Caki2 (cell line): ENCODE data around the gene KCNMB3. TPM values are rescaled to one million over a fixed set of nuclear protein-coding genes. Genes with fewer than 3 reads are reported as not detected.
"Not testable (repeated sequence)": the region's sequence is repeated elsewhere in the genome, so short reads cannot be mapped to it uniquely, and the experiment has no call there.

Experiments used
- DNase-seq: peaks from one replicate; pipeline ENCODE4 v3.0.0-alpha.2; 2015; ENCODE audit warnings: low read depth
- in situ Hi-C: cut with HindIII; loops from 2 replicates; pipeline ENCODE4 v1.10.0; 2016; ENCODE audit warnings: low sequenced_read_pairs, low pct_unique_long_range_greater_than_20kb, mixed read lengths
- total RNA-seq: library from RNA; depleted of rRNA; stranded (reverse); fragments of >200 nt; shearing (Covaris generic); gene quantifications from 2 replicates; pipeline ENCODE4 v1.2.3, GENCODE V29; 2014; ENCODE audit warnings: low replicate concordance

The KCNMB3 gene
- total RNA-seq, 1 experiment from 2014 or later: 2.3 TPM

DNA sequence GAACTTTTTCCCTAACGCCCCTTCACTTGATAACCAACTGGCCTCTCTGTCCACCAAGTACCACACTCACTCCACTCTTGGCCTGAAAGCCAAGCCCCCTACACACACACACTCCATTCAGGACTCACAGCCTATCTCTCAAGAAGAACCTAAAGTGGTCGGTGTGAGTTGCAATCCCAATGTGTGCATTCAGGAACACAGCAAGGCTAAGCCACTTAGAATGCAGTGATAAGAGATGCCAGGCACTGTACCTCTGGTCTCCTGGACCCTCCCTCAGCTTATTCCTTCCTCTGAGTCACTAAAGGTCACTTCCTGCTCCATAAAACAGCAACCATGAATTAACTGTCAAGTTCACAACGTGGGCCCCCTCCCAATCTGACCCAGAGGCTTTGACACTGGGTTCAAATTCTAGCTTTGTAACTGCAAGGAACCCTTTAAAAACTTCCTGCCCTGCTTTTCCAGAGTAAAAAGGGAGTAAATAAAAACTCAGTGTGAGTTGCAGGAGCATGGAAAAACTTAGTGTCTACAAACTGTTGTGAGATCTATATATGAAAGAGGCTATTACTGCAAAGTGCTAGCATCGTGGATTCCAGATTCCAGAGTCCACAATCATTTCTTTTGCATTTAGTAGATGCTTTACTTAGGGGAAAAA lies 17.6 kb upstream of the KCNMB3 start:
- in situ Hi-C loops: no loop called here
- DNase-seq: no peak

DNA sequence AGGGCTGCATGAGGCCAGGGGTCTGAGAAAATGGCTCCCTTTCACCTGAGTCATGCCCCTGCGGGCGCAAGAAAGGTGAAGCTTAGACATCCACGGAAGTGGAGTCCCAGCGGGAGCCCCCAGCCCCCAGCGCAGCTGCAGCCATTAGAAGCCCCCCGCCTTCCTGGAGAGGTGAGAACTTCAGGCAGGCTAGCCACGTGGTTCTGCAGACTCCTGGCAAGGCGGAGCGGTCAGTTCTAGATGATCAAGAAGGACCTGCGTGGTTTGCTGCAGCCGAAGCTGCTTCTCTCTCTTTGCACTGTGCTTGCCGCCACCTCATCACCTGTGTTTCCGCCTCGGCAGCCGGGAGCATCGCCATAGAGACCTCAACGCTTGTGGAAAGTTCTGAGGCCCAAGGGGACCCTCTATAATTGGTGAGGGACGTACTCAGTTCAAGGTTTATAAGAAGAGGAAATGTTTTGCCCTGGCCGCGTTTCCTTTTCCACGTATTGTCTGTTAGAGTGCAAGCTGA lies 15.8 kb upstream of the KCNMB3 start:
- no peak for DNase-seq
- in situ Hi-C loops: no loop called here

DNA sequence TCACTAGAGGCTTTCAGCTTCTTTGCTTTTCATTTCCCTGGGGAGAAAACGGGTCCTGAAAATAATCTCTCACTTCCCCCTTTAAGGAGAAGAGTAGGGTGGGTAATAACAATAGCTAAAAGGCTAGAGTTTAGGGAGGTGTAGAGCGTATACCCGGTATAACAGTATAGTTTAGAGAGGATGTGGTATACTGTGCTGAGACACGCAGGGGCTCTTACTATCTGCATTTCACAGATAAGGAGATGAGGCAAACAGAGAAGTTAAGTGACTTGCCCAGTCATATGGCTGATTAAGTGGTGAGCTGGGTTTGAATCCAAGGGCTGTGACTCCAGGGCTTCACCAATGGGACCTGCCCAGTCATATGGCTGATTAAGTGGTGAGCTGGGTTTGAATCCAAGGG lies 15.0 kb upstream of the KCNMB3 start:
- no peak for DNase-seq
- in situ Hi-C loops: no loop called here

DNA sequence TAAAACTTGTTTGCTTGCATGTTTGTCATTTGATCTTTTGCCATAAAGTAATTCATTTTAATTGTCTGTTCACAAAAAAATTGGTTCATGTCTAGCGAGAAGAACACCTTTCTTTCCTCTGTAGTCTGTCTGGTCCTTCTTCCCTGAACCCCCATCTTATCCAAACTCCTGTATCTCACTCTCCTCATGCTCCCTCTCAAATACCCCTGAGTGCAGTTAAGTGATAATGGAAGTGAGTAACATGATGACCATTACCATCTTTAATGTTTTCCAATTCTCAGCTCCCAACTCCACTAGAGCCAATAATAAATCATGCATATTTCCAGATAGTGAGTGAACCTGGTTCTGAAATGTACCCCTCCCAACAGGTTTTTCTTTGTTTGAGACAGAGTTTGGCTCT lies 14.2 kb upstream of the KCNMB3 start:
- in situ Hi-C loops: no loop called here
- no peak for DNase-seq

DNA sequence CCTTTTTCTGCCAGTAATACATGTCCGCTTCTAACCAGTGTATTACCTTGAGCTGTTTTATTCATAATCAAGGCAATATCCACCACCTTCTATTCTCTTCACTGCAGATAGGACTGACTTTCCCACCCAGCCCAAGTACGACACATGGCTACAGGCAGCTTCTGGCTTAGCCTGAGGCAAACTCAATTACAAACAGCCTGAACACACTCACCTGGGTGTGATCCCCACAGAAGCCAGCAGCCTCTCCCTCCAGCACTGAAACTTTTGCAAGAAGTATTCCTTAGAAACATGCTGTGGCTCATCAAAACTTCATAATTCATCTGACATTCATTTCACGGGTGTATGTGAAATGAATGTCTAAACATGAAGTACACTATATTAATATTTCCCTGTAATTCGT lies 13.5 kb upstream of the KCNMB3 start:
- DNase-seq: no peak
- in situ Hi-C loops: no loop called here

DNA sequence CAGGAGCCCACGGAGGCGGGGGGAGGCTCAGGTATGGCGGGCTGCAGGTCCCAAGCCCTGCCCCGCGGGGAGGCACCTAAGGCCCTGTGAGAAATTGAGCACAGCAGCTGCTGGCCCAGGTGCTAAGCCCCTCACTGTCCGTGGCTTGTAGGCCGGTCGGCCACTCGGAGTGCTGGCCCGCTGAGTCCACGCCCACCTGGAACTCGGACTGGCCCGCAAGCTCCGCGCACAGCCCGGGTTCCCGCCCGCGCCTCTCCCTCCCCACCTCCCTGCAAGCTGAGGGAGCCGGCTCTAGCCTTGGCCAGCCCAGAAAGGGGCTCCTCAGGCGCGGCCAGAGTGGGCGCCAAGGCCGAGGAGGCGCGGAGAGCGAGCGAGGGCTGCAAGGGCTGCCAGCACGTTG lies 12.2 kb upstream of the KCNMB3 start:
- in situ Hi-C loops: no loop called here
- no peak for DNase-seq

DNA sequence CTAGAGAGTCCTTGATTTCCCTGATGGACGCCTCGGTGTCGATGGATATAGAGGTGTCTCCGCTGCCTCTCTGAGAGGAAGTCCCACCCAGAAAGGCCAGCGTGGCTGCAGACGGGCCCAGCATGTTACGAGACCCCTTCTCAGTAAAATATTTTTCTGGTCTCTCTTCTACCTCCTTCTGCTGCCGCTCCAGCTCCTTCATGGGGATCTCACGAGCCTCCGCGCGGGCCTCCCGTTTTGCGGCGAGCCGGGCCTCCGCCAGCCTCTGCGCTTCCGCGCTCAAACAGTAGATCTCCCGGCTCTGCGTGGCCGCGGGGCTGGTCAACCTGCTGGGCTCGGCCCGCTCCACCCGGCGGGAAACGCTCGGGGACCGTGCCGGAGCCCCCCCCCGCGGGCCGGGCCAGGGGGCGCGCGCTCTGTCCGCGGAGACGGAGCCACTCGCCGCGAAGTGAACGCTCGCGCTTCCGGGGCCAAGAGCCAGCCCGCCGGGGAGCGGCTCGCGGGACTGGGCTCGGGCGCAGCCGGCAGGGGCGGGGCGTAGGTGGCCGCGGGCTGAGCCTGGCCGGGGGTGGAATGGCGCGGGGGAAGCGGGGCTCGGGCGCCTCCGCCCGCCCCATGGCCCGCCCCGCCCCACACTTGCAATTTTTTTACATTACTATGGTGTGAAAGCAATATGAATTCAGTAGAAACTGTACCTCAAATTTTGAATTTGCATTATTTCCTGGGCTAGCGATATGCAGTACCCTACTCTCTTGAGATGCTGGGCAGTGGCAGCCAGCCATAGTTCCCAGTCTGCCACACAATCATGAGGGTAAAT lies 10.2 kb upstream of the KCNMB3 start:
- in situ Hi-C loops: no loop called here
- DNase-seq: peak; percentile 79

DNA sequence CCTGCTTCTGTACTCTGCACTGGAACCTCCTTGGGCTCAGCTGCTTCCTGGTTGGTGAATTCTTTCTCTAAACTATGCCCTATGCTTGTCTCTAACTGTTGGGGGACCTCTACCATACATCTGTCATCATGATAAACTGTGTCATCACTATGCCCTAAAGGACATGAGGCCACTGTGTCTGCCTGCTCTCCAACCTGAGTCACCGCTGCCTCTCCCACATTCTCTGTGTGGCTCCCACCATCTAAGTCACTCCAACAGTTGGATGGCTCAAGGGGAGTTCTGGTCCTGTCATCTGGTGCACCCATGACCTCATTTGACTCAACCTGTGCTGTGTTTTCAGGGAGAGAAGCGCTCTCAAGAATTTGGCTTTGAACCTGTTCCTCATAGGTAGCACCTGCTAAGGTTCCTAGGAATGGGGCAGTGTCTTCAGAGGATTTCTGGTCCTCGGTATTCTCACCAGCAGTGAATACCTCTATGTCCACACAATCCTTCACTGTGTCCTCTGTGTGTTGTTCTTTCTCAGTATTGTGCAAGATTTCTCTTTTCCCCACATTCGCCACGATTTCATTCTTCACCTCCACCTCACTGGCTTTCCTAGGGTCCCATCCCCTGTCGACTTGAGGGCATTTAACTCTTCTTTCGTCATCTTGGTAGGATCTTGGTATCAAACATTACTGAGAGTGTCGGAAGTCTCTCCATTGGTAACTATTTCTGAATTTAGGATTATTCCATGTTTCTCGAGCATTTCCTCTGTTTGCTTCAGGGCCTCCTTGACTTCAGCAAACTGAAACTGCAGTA lies 9.2 kb upstream of the KCNMB3 start:
- DNase-seq, in situ Hi-C loops: not testable (repeated sequence)

DNA sequence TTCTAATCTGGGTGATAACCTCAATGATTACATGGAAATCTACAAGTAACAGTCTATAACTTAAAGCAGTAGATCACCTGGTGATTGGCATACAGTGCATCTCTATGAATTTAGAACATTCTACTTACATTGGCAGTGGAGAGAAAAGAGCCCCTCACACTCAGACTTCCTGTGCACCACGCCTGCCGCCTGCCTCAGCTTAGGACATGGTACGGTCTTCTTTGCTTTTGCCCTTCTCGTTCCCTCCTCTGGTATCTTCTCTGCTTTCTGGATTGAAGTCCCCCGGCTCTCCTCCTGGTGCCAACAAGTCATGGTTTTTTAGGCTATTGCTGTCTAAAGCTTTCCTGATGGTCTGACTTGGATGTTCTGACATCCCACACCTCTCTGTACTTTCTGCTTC lies 7.9 kb upstream of the KCNMB3 start:
- DNase-seq: no peak
- in situ Hi-C loops: no loop called here

DNA sequence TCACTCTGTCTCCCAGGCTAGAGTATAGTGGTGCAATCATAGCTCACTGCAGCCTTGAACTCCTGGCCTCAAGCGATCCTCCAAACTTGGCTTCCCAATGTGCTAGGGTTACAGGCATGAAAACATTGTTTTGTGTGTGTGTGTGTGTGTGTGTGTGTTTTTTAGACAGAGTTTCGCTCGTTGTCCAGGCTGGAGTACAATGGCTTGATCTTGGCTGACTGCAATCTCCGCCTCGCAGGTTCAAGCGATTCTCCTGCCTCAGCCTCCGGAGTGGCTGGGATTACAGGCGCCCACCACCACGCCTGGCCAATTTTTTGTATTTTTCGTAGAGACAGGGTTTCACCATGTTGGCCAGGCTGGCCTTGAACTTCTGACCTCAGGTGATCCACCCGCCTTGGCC lies 6.8 kb upstream of the KCNMB3 start:
- in situ Hi-C loops, DNase-seq: not testable (repeated sequence)

DNA sequence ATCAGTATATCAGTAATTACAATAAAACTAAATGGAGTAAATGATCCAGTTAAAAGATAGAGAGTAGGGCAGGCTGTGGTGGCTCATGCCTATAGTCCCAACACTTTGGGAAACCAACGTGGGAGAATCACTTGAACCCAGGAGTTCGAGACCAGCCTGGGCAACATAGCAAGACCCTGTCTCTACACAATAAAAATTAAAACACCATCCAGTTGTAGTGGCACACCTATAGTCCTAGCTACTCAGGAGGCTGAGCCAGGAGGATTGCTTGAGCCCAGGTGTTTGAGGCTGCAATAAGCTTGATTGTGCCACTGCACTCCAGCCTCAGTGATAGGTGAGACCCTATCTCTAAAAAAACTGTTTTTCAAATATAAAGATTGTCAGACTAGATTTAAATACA lies 5.9 kb upstream of the KCNMB3 start:
- in situ Hi-C loops: no loop called here
- DNase-seq: no peak

DNA sequence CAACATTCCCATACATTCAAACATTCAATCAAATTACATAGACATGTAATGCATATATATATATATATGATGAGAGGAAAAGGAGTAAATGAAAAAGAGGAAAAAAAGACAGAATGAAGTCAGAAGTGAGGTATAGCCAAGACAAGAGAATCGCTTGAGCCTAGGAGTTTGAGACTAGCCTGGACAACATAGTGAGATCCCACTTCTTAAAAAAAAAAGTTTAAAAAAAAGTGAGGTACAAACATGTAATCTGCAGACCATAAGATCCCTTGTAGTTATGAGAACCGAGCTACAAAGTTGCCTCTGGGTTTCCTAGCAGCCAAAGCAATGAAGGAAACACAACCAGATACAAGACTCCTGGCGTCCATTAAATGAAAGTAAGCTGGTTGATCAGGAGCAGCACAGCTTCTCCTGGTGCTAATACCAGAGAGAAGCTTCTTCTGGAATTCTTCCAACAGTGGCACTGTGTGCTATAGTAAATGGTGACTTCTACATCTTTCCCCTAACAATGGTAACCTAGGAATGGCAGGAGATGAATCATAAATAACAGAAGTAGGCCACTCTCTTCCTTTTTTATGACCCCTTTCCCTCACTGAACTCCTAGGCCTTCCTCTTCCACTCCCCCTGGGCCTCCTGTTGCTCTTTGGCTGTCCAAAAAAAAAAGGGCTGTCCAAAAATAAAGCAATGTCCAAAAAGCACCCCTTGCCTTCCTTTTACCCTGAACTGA lies 3.5 kb downstream of the KCNMB3 start:
- no peak for DNase-seq
- in situ Hi-C loops: no loop called here

DNA sequence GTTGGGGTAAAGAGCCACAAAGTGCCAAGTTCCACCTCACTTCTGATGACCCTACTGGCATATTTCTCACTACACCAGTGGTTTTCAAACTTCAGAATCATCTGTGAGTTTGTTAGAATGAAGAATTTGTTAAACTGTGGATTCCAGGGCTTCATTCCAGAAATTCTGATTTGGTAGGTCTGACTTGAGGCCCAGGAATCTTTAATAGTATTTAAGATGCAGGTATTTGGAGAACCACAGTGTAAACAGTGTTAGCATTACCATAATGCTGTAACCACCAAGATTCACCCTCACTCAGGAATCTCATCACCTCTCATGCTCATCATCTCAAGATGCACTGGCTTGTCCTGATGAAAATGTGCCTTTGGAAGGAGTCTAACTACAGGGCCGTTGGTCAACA lies 6.0 kb downstream of the KCNMB3 start:
- in situ Hi-C loops: no loop called here
- DNase-seq: no peak

DNA sequence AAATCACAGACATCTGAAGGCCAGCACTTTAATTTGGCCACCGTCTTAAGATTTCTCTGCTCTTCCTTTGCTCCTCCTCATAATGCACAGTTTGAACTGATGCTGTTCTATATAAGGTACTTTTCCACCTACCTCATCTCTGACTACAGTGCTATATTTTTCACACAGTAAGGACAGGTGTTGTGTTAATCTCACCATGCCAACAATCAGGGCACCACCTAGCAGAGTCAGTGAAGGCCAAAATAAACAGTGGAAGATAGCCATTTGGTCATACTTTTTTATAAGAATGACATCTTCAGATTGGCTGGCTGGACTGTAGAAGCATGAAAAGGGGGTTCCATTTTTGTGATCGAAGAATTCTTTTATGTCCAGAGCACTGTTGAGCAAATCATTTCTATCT lies 8.1 kb downstream of the KCNMB3 start:
- DNase-seq: not testable (repeated sequence)

DNA sequence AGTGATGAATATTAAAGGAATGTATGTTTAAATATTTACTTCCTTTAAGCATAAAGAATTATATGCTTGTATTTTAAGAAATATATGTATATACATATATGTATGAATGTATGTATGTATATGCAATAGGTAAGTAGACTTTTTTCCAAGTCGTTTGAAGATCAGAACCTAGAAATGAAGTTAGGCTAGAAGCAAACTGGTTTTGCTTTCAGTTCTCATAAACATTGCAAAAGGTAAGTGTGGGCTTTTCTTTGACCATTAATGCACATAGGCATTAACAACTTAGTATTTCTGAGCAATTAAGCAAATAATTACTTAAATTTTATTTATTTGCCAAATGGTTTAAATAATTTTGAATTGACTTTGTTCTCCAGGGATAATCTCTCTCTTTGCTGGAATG lies 10.6 kb downstream of the KCNMB3 start:
- in situ Hi-C loops, DNase-seq: not testable (repeated sequence)

More for the DNA sequence above, 8.1 kb downstream of the KCNMB3 start:
- in situ Hi-C loops: not testable (repeated sequence)

DNA sequence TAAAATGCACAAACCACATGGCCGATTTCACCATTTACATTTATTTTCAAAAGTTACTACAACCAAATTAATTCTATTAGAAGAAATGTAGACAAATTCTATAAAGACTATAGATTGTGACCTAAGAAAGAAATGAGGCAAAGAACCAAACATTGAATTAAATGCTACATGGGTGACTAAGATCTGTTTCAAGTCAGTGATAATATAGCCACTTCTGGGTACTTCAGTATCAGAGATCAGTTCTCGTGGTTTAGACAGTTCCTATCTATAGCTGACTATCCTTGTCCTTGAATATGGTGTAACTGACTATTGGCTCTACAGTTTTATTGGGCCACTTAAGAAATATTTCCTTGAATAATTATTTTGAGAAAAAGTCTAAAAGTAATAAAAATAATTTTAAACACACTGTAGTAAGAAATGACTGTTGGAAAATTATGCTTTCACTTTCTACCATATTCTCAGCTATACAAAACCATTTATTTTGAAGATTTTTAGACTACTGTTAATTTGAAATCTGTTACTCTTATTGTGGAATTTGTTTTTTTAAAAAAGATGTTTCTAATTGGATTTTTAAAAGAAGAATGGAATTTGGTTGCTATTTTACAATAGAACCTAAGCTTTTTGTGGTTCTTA lies 14.1 kb downstream of the KCNMB3 start:
- in situ Hi-C loops: no loop called here

DNA sequence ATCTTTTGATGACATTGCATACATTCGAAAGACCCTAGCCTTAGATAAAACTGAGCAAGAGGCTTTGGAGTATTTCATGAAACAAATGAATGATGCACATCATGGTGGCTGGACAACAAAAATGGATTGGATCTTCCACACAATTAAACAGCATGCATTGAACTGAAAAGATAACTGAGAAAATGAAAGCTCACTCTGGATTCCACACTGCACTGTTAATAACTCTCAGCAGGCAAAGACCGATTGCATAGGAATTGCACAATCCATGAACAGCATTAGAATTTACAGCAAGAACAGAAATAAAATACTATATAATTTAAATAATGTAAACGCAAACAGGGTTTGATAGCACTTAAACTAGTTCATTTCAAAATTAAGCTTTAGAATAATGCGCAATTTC lies 16.7 kb downstream of the KCNMB3 start:
- in situ Hi-C loops: no loop called here
- DNase-seq: no peak

More for the DNA sequence above, 14.1 kb downstream of the KCNMB3 start:
- DNase-seq: no peak

DNA sequence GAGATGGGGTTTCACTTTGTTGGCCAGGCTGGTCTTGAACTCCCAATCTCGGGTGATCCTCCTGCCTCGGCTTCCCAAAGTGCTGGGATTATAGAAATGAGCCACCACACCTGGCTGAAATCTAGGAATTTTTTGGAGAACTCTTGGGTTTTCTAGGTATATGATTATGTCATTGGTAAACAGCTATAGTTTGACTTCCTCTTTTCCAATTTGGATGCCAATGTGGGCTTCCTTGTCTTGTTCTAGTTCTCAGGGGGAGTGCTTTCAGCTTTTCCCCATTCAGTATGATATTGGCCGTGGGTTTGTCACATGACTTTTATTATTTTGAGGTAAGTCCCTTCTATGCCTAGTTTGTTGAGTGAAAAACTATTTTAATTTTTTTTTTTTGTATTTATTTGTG lies 17.9 kb downstream of the KCNMB3 start:
- no peak for DNase-seq
- in situ Hi-C loops: no loop called here
